Nucleus accumbens (tissue), 56 donors: ENCODE results near the gene RPL35.

Experiments
- DNase-seq, 56 donors: peaks; one replicate each; lab custom pipeline; 2025; lab: John Stamatoyannopoulos, UW

RPL35 gene

DNA sequence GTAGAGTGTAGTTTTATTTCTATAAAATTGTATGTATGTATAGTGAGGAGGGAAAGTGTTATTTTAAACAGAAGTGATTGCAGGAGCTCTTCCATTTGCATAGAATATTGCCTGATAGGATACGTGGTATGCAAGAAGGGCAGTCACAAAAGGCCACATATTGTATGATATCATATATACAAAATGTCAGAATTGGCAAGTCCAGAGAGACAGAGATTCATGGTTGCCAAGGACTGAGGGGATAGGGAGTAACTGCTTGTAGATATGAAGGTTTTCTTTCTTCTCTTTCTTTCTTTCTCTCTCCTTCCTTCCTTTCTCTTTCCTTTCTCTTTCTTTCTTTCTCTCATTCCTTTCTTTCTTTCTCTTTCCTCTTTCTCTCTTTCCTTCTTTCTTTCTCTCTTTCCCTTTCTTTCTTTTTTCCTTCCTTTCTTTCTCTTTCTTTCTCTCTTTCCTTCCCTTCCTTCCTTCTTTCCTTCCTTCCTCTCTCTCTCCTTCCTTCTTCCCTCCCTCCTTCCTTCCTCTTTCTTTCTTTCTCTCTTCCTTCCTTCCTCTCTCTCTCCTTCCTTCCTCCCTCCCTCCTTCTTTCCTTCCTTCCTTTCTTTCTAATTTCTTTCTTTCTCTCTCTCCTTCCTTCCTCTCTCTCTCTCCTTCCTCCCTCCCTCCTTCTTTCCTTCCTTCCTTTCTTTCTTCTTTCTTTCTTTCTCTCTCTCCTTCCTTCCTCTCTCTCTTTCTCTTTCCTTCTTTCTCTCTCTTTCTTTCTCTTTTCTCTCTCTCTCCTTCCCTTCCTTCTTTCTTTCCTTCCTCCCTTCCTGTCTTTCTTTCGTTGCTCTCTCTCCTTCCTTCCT is 33.0 kb downstream of the RPL35 start:
- DNase-seq, result no peak

- no peak for DNase-seq
These were observed 40.8 kb downstream of the RPL35 start for GRCh38 chr9:124820698-124821623.

DNA sequence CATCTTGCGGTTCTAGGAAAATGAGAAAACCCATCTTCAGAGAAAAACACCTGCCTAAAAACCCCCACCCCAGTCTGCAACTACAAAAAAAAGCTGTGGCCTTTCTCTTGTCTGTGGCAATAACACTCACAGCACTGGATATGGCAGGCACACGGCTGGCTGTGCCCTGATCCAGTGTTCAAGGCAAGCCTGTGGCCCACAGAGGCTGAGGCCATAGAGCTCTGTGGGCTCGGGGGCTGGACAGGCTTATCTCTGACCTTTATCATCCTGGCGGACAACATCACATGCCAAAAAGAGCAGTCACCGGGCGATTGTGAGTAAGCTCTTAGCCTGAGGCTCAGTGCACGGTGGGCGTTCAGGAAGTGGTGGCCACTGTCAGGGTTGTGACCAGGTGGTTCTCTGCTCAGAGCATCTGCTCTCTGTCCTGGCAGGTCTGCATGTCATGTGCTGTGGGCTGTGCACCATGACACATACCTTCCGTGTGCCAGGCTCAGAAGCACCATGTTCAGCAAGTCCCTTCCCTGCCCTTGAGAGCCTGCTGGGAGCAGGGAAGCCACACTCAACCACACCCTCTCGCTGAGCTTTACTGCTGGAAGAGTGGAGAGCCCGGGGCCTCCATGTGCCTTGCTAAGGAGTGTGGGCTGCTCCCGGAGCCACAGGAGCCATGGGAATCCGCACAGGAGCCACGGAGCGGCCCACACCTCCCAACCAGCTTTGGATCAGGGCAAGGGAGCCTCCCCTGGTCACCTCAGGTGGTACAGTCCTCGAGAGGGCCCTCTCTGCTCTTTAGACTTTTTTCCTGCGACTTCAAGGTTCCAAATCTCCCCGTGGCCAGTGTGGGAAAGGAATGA is 43.1 kb downstream of the RPL35 start:
- DNase-seq, result no peak

DNA sequence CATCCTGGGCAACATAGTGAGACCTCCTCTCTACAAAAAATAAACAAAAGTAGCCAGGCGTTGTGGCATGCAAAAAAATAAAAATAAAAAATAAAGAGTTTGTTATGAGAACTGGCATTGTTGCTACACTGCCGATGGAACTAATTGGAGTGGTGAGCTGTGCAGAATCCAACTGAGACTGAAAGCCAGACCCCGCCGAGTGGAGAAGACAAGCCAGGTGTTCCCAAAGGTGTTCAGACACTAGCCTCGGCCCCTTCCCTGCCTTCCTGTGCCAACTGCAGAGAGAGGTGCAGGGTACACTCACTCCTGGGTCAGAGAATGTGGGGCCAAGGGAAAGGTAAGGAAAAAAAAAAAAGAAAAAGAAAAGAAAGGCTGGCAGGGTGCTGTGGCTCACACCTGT is 46.2 kb downstream of the RPL35 start:
- DNase-seq, result no peak

DNA sequence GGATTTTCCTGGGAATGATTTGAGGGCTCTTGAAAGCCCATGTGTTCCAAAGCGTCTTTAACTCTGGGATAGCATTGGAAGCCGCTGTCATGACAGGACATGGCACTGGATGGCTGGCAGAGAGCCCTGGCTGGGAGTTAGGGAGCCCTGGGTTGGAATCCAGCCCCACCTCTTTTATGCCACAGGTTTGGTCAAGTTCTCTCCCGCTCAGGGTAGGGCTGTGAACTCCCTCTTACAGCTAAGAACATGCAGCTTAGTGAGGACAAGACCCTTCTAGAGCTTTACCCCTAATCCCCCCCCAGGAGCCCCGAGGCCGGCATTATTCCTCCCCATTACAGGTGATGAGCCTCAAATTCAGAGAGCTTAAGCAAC is 47.6 kb downstream of the RPL35 start:
- DNase-seq, result no peak

DNA sequence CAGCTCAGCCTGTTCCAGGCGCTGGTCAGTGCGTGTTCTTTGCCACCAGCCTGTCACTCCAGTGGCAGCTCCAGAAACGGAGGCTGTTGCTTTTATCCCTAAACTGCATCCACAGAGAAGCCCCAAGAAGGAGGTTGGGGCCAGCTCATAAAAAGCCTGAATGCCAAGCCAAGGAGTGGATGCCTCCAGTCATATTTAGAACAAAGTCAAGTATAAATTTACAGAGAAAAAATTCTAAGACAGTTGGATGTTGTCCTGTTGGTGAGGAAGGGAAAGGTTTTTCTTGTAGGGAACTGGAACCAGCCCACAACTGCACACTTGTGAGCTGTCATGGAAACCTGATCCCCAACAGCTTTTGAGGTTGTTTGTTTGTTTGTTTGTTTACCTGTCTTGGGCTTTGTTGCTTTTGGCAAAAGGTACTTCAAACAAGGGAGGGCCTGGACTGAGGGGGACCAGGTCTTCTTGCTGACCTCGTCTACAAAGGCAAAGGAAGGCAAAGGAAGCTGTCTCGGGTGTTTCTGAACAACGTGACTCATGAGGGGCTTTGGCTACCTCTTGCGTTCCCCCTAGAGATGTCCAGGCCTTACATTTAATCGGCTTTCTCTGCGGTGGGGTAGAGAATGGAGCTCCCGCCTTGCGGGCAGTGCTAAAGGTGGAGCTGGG is 48.1 kb downstream of the RPL35 start:
- DNase-seq, result no peak

- DNase-seq, result no peak
These were observed 48.7 kb downstream of the RPL35 start for GRCh38 chr9:124813041-124813440.

DNA sequence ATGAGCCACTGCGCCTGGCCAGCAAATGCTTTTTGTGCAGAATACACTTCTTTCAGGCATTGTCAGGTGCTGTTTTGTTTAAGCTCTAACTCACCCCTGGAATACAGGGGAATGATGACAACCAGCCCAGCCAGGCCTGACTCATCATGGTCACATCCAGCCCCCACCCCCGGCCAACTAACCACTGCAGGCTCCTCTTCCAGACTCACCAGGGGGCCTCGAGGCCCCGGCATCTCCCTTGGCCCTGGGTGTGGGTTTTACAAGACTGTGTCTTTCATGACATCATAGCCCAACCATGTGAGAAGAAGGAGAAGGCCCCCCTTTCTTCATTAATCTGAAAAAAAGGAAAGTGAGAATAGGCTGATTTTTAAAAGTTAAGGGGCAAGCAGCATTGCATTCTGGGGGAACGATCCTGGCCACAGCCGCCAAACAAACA is 49.3 kb downstream of the RPL35 start:
- DNase-seq, result no peak

- no peak for DNase-seq
These were observed 50.9 kb downstream of the RPL35 start for GRCh38 chr9:124810663-124811355.

DNA sequence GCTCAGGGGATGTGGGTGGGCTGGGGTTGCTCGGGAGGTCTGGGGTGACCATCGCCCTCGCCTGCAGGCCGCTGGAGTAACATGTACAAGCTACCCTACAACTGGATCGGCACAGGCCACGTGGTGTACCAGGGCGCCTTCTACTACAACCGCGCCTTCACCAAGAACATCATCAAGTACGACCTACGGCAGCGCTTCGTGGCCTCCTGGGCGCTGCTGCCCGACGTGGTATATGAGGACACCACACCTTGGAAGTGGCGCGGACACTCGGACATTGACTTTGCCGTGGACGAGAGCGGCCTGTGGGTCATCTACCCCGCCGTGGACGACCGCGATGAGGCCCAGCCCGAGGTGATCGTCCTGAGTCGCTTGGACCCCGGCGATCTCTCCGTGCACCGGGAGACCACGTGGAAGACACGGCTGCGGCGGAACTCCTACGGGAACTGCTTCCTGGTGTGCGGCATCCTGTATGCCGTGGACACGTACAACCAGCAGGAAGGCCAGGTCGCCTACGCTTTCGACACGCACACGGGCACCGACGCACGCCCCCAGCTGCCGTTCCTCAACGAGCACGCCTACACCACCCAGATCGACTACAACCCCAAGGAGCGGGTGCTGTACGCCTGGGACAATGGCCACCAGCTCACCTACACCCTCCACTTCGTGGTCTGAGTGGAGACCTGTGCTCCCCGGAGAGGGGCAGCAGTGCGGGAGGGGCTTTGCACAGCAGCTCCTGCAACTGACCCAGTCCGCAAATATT is 51.8 kb downstream of the RPL35 start:
- no peak for DNase-seq

DNA sequence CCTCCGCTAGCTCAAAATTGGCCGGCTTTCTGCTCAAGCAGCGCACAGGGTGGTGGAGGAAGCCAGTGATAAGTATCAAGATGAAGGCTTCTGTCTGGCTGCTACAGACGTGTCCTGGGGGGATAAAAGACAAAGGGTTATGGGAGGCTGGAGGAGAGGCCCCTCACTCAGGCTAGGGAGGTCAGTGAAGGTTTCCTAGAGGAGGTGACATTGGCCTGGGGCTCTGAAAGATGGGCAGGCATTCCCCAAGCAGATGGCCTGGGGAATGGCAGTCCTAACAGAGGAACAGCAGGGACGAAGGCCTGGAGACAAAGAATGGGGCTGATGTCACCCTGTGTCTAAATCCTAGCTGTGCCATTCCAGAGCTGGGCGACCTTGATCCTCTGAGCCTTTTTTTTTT is 52.5 kb downstream of the RPL35 start:
- DNase-seq, result no peak

DNA sequence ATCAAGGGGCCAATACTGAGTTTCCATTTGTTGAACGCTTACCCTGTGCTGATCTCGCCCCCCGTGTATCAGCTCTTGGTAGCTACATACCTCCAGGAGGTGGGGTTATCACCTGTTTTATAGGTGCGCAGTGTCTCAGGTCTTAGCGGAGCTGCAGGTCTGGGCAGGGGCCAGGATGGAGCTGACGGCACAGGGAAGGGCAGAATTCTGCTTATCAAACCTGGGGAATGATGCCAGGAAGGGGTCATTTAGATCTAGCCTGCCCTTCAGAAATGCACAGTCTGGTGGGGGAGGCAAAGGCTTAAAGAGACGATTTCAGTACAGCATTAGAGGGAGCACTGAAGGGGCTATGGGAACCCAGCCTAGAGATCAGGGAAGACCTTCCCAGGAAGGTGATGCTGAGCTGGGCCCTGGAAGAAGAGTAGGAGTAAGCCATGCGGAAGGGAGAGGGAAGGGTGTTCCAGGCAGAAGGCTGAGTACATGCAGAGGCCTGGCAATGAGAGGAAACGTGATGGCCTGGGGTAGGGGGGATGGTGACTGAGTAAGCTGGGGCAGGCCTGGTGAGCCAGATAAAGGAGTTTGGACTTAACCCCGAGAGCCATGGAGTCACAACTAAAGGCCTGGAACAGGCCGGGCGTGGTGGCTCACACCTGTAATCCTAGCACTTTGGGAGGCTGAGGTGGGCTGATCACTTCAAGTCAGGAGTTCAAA is 53.4 kb downstream of the RPL35 start:
- no peak for DNase-seq
